IMR-90 (cell line): ENCODE measurements around the gene PODXL2. TPM values are rescaled to one million over a fixed set of nuclear protein-coding genes. Genes with fewer than 3 reads are reported as not detected.
A peak's percentile ranks its signal among the peaks of the same experiment; 100 is the strongest.

ENCODE experiments used
- ATAC-seq: fragments of 200-7000 bp; cut with Tn5 transposase; 2 replicates; pipeline ENCODE4 v1.9.1; 2020; ENCODE audit warnings: low read depth, mild to moderate bottlenecking, moderate library complexity
- BruUV-seq: library from RNA; stranded (reverse); fragments of 400-500 nt; replicated peaks from 2 replicates; lab custom pipeline; 2021; lab: Mats Ljungman, UMichigan
- CTCF ChIA-PET: fragments of 300-600 bp; formaldehyde crosslinking; extraction: SDS; loops from one replicate; lab custom pipeline; 2021; ENCODE audit warnings: antibody characterized with exemption; lab: Yijun Ruan, JAX
- POLR2A ChIA-PET: fragments of 300-600 bp; sonication (Branson Sonifier 250); formaldehyde crosslinking; loops from one replicate; lab custom pipeline; 2022; ENCODE audit warnings: antibody characterized with exemption; ENCODE audit not compliant: unreplicated experiment; lab: Charles Lee
- DNase-seq: peaks from one replicate; pipeline ENCODE4 v3.0.0; 2013
- H2AFZ ChIP-seq: replicated peaks from 2 replicates; pipeline ENCODE3; 2013; ENCODE audit warnings: low read length, mild to moderate bottlenecking; ENCODE audit not compliant: poor library complexity
- H2AK5ac ChIP-seq: 2 replicates; pipeline ENCODE4 v1.6.1; 2013; ENCODE audit warnings: low read depth, low read length, inconsistent platforms
- H2AK9ac ChIP-seq: replicated peaks from 2 replicates; pipeline ENCODE3; 2013; ENCODE audit warnings: mild to moderate bottlenecking, low read depth, low read length, moderate library complexity; ENCODE audit not compliant: poor library complexity
- H2BK120ac ChIP-seq: 2 replicates; pipeline ENCODE4 v1.6.1; 2013; ENCODE audit warnings: low read depth, low read length, inconsistent platforms
- H2BK15ac ChIP-seq: 3 replicates; pipeline ENCODE4 v1.6.1; 2013; ENCODE audit warnings: low read depth, low read length, inconsistent platforms
- H2BK20ac ChIP-seq: 2 replicates; pipeline ENCODE4 v1.6.1; 2013; ENCODE audit warnings: low read depth, mild to moderate bottlenecking, inconsistent platforms, low read length, moderate library complexity
- H2BK5ac ChIP-seq: 2 replicates; pipeline ENCODE4 v1.6.1; 2013; ENCODE audit warnings: mild to moderate bottlenecking, low read depth, low read length, inconsistent platforms; ENCODE audit not compliant: poor library complexity, severe bottlenecking
- H3K14ac ChIP-seq: replicated peaks from 2 replicates; pipeline ENCODE4 v1.6.1; 2013; ENCODE audit warnings: low read depth, low read length, inconsistent platforms
- H3K18ac ChIP-seq: 2 replicates; pipeline ENCODE4 v1.6.1; 2013; ENCODE audit warnings: low read depth, low read length, control low read depth
- H3K23ac ChIP-seq: 2 replicates; pipeline ENCODE4 v1.6.1; 2013; ENCODE audit warnings: low read depth, low read length, inconsistent platforms
- H3K27ac ChIP-seq: 2 replicates; pipeline ENCODE4 v1.5.1; 2013; ENCODE audit warnings: mild to moderate bottlenecking, control low read depth, low read length; ENCODE audit not compliant: insufficient read depth
- H3K27me3 ChIP-seq: 2 replicates; pipeline ENCODE4 v1.6.1; 2013; ENCODE audit warnings: low read length; ENCODE audit not compliant: control insufficient read depth, insufficient read depth
- H3K36me3 ChIP-seq: 2 replicates; pipeline ENCODE4 v1.6.1; 2013; ENCODE audit warnings: low read length, mixed read lengths; ENCODE audit not compliant: control insufficient read depth, insufficient read depth
- H3K4ac ChIP-seq: 2 replicates; pipeline ENCODE4 v1.6.1; 2013; ENCODE audit warnings: low read depth, low read length, inconsistent platforms
- H3K4me1 ChIP-seq: 2 replicates; pipeline ENCODE4 v1.6.1; 2013; ENCODE audit warnings: low read length, mixed read lengths; ENCODE audit not compliant: control insufficient read depth, insufficient read depth
- H3K4me2 ChIP-seq: 2 replicates; pipeline ENCODE4 v1.6.1; 2013; ENCODE audit warnings: low read depth, mild to moderate bottlenecking, control low read depth, low read length, moderate library complexity
- H3K4me3 ChIP-seq: 2 replicates; pipeline ENCODE4 v1.5.1; 2013; ENCODE audit warnings: low read depth, mild to moderate bottlenecking, control low read depth, low read length, moderate library complexity; ENCODE audit not compliant: insufficient read depth
- H3K56ac ChIP-seq: 2 replicates; pipeline ENCODE4 v1.6.1; 2013; ENCODE audit warnings: low read length, inconsistent platforms; ENCODE audit not compliant: insufficient read depth; ENCODE audit errors: extremely low read depth
- H3K79me1 ChIP-seq, 2 experiments: 2 replicates each; pipeline ENCODE4 v1.6.1; 2013; ENCODE audit warnings: low read length in 2 of 2, inconsistent platforms in 1 of 2, low read depth in 1 of 2
- H3K9ac ChIP-seq: 2 replicates; pipeline ENCODE4 v1.6.1; 2013; ENCODE audit warnings: low read depth, low read length, control low read depth
- H3K9me1 ChIP-seq: 2 replicates; pipeline ENCODE4 v1.6.1; 2013; ENCODE audit warnings: low read length, inconsistent platforms; ENCODE audit not compliant: insufficient read depth
- H3K9me3 ChIP-seq: 2 replicates; pipeline ENCODE4 v1.6.1; 2013; ENCODE audit warnings: low read length; ENCODE audit not compliant: control insufficient read depth, insufficient read depth
- H4K20me1 ChIP-seq: 2 replicates; pipeline ENCODE4 v1.6.1; 2013; ENCODE audit warnings: low read length, inconsistent platforms; ENCODE audit not compliant: insufficient read depth
- H4K5ac ChIP-seq: 2 replicates; pipeline ENCODE4 v1.6.1; 2013; ENCODE audit warnings: mild to moderate bottlenecking, low read depth, low read length, control low read depth
- H4K8ac ChIP-seq, 2 experiments: 2 replicates each; pipeline ENCODE4 v1.6.1; 2013; ENCODE audit warnings: low read depth in 2 of 2, low read length in 2 of 2, control low read depth in 1 of 2, inconsistent platforms in 1 of 2
- H4K91ac ChIP-seq: 2 replicates; pipeline ENCODE4 v1.6.1; 2013; ENCODE audit warnings: low read depth, low read length, inconsistent platforms; ENCODE audit not compliant: insufficient read depth
- BHLHE40 ChIP-seq: fragments of 150-350 bp; IDR thresholded peaks from 2 replicates; pipeline ENCODE4 v1.6.1; 2016; ENCODE audit warnings: mild to moderate bottlenecking, low read depth, low read length
- FOS ChIP-seq: fragments of 150-350 bp; IDR thresholded peaks from 2 replicates; pipeline ENCODE4 v1.6.1; 2016; ENCODE audit warnings: low read depth, low read length
- MAFK ChIP-seq: IDR thresholded peaks from 2 replicates; pipeline ENCODE4 v1.6.1; 2012; ENCODE audit warnings: low read depth, low read length, improper control_type of control experiment
- MXI1 ChIP-seq: IDR thresholded peaks from 2 replicates; pipeline ENCODE4 v1.6.1; 2012; ENCODE audit warnings: low read depth, mild to moderate bottlenecking, low read length, moderate library complexity, borderline replicate concordance
- WGBS, 2 experiments: methylation state at CpG; one replicate each; pipeline versions ENCODE4 v1.1.5 to v1.1.7; 2013; ENCODE audit warnings: missing lambda C conversion rate in 2 of 2; ENCODE audit not compliant: insufficient read length in 1 of 2; ENCODE audit errors: extremely low coverage in 2 of 2; 5-methylcytosine and 5-hydroxymethylcytosine counted together
- dilution Hi-C: fragments of 300-500 bp; cut with HindIII; formaldehyde crosslinking; loops from one replicate; pipeline ENCODE4 v1.14.3; 2018; ENCODE audit warnings: low sequenced_read_pairs; ENCODE audit not compliant: unreplicated experiment
- in situ Hi-C: fragments of 300-500 bp; cut with MboI; formaldehyde crosslinking; loops from 3 replicates; pipeline ENCODE4 v1.14.3; 2019; ENCODE audit warnings: low sequenced_read_pairs, inconsistent platforms, mixed read lengths
- intact Hi-C: fragments of 100-400 bp; cut with micrococcal nuclease; formaldehyde crosslinking; loops from 2 replicates; pipeline ENCODE4 v1.10.0; 2022
- polyA plus RNA-seq, 3 experiments: library from polyadenylated mRNA; depleted of rRNA; stranded (reverse); fragments of >200 nt; gene quantifications; 2 replicates each; pipeline ENCODE4 v1.2.3, GENCODE V29; 2012; ENCODE audit warnings: low replicate concordance in 1 of 3
- total RNA-seq: library from RNA; depleted of rRNA; stranded (reverse); fragments of >200 nt; gene quantifications from 2 replicates; pipeline ENCODE4 v1.2.3, GENCODE V29; 2012

PODXL2 gene
- total and polyA plus RNA-seq, 2 of the 4 experiments (the other 2 are of a cell fraction) = 1.6 to 5.4 TPM

- BruUV-seq = no TSS peak
- no peak overlapping the region for H2BK5ac ChIP-seq
- H3K23ac ChIP-seq = no peak overlapping the region
- no peaks in the 10 kb centered on the region; the same call in 1 of the 2 replicates for H4K20me1 ChIP-seq
- in situ Hi-C loops = loop anchor here (10.0 kb wide), 1 partner anchor 309 kb away; no protein-coding TSS in a partner anchor
- H4K91ac ChIP-seq = no peak overlapping the region
- no peaks in the 10 kb centered on the region; the same call in 1 of the 2 replicates for H3K9me1 ChIP-seq
- ChIA-PET CTCF (interaction anchor here (0.7 kb wide), 1 partner anchor 304 kb away, joined by 3 read pairs; no protein-coding TSS in a partner anchor), POLR2A (no interaction called here)
- H3K4ac ChIP-seq = no peak overlapping the region
- no peak overlapping the region for H3K4me3 ChIP-seq
- no peak overlapping the region for H3K18ac ChIP-seq
- H3K4me1 ChIP-seq = peaks cover 10% of the 10 kb centered on the region
- no peaks in the 10 kb centered on the region for H3K79me1 ChIP-seq
- H3K9me3 ChIP-seq = no peaks in the 10 kb centered on the region
- intact Hi-C loops = loop anchor here (1.0 kb wide), 1 partner anchor 163 kb away; no protein-coding TSS in a partner anchor
- no peak overlapping the region for H3K56ac ChIP-seq
- no peak overlapping the region for H2BK15ac ChIP-seq
- no peak overlapping the region for H2AK9ac ChIP-seq
- dilution Hi-C loops = no loop called here
- peak overlapping the region; percentile 28 for H2AFZ ChIP-seq
- H4K8ac ChIP-seq = no peak overlapping the region; a peak in 1 of 4 replicates
- H3K27me3 ChIP-seq = no peaks in the 10 kb centered on the region; the same call in 1 of the 2 replicates
- peak overlapping the region; percentile 7; the same call in 1 of the 2 replicates for H3K14ac ChIP-seq
- H2AK5ac ChIP-seq = 0 out of 2 replicates have a peak overlapping the region, but pooled peaks have one; percentile 6
- peak overlapping the region; percentile 20; the same call in 1 of the 2 replicates for H3K27ac ChIP-seq
- ATAC-seq (peak; percentile 59), DNase-seq (peak; percentile 56)
- H3K9ac ChIP-seq = no peak overlapping the region
- H4K5ac ChIP-seq = no peak overlapping the region
- no peak overlapping the region for H2BK20ac ChIP-seq
- no peaks in the 10 kb centered on the region for H3K36me3 ChIP-seq
- no peak overlapping the region for H2BK120ac ChIP-seq
- 48% methylated on average over 2 of the region's 3 CpGs; no CpG with 5 or more reads in 1 of the 2 experiments for WGBS, 2 experiments
- H3K4me2 ChIP-seq = no peak overlapping the region
- TF ChIP-seq MAFK = no peak
- TF ChIP-seq MXI1 = no peak
- TF ChIP-seq BHLHE40 = no peak
- TF ChIP-seq FOS = peak; percentile 27; the same call in 1 of the 2 replicates
Measured at GRCh38 chr3:127655641-127656040, 26.7 kb downstream of the PODXL2 start.
